Activated naive CD4-positive, alpha-beta T cell treated with anti-CD3 and anti-CD28 coated beads for 36 hours (primary cell): ENCODE data around the gene WDR37. TPM values are rescaled to one million over a fixed set of nuclear protein-coding genes. Genes with fewer than 3 reads are reported as not detected.
A peak's percentile ranks its signal among the peaks of the same experiment; 100 is the strongest.
"Not testable (repeated sequence)": the region's sequence is repeated elsewhere in the genome, so short reads cannot be mapped to it uniquely, and the experiment has no call there.

Experiments used
- CTCF ChIA-PET: fragments of 350-600 bp; sonication (Branson Sonifier 250); formaldehyde crosslinking; loops from one replicate; lab custom pipeline; 2021; ENCODE audit warnings: antibody characterized with exemption; lab: Charles Lee
- DNase-seq: peaks from one replicate; pipeline ENCODE4 v3.0.0-alpha.2; 2020
- H3K27ac Mint-ChIP-seq: one replicate; pipeline ENCODE4 v1.8.0; 2021; ENCODE audit warnings: mild to moderate bottlenecking, mixed read lengths
- H3K27me3 Mint-ChIP-seq: one replicate; pipeline ENCODE4 v1.8.0; 2021; ENCODE audit warnings: low read depth, mixed read lengths
- H3K36me3 Mint-ChIP-seq: one replicate; pipeline ENCODE4 v1.8.0; 2021; ENCODE audit warnings: low read depth, mixed read lengths
- H3K4me1 Mint-ChIP-seq: one replicate; pipeline ENCODE4 v1.8.0; 2021; ENCODE audit warnings: low read depth, mixed read lengths
- H3K4me3 Mint-ChIP-seq: one replicate; pipeline ENCODE4 v1.8.0; 2021; ENCODE audit warnings: mild to moderate bottlenecking, moderate library complexity, mixed read lengths
- H3K9me3 Mint-ChIP-seq: one replicate; pipeline ENCODE4 v1.8.0; 2021; ENCODE audit warnings: mixed read lengths
- intact Hi-C: fragments of 100-400 bp; cut with micrococcal nuclease; formaldehyde crosslinking; loops from one replicate; pipeline ENCODE4 v1.15.1; 2023
- total RNA-seq, 2 experiments: library from RNA; stranded (reverse); gene quantifications; one replicate each; pipeline ENCODE4 v1.2.3, GENCODE V29; 2021

Gene WDR37
- total RNA-seq, 2 experiments from 2014 or later: 14.0 to 16.0 TPM

GRCh38 chr10:1024103-1024502 lies 32.1 kb upstream of the WDR37 start:
- DNase-seq: no peak
- H3K4me3 Mint-ChIP-seq: no peak overlapping the region
- CTCF ChIA-PET: no interaction called here
- H3K4me1 Mint-ChIP-seq: no peaks in the 10 kb centered on the region
- peaks cover 37% of the 10 kb centered on the region for H3K36me3 Mint-ChIP-seq
- intact Hi-C loops: no loop called here
- no peak overlapping the region for H3K27ac Mint-ChIP-seq
- H3K9me3 Mint-ChIP-seq: no peaks in the 10 kb centered on the region
- H3K27me3 Mint-ChIP-seq: no peaks in the 10 kb centered on the region

DNA sequence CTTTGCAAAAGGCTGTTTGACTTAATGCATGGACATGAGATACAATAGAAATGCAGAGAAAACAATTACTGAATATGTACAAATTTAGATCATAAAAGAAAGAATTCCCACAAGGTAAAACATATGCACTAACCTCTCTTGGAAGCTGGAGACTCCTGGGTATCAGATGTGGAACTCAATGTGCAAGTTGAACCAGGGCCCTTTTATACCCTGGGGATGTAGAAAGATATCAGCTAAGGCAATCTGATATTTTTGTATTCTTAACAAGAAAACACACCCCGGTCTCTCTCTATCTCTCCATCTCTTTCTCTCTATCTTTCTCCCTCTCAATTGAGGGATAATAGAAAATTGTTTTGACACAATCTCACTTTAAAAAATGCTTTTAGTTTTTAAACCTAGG lies 30.5 kb upstream of the WDR37 start, which contains the start of gene IDI2:
Gene IDI2 (minus strand): TSS at position 177 of the 400 bp plus-strand sequence. CDS start 1,136 bp downstream, outside the sequence.
- H3K27ac Mint-ChIP-seq: no peak within 1 kb of the TSS
- intact Hi-C loops: no loop called here
- no peaks in the 10 kb centered on the region for H3K9me3 Mint-ChIP-seq
- H3K4me1 Mint-ChIP-seq: no peaks in the 10 kb centered on the region
- H3K4me3 Mint-ChIP-seq: no peak within 1 kb of the TSS
- no peaks in the 10 kb centered on the region for H3K27me3 Mint-ChIP-seq
- H3K36me3 Mint-ChIP-seq: peaks cover 26% of the 10 kb centered on the region
- no peak for DNase-seq
- CTCF ChIA-PET: no interaction called here

DNA sequence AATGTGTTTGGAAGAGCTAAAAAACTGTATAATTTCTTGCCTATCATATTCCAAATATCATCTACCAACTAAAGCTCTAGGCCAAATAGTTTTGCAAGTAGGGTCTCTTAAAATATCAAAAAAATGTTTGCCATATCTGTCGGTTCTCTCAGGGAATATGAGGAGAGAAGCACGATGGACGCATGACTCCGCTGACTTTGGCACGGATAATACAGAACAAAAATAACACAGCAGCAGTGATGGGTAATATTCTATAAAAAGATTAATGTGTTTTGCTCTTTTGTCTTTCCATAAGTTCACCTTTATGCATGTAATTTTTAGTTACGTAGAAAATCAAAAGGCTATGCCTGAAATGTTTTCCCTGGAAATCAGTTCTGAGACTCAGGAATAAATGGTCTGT lies 29.6 kb upstream of the WDR37 start:
- no peak for DNase-seq
- Mint-ChIP-seq H3K36me3 (peaks cover 18% of the 10 kb centered on the region), H3K4me3 (no peak overlapping the region), H3K9me3 (no peaks in the 10 kb centered on the region), H3K4me1 (no peaks in the 10 kb centered on the region), H3K27ac (no peak overlapping the region), H3K27me3 (no peaks in the 10 kb centered on the region)
- CTCF ChIA-PET: no interaction called here
- intact Hi-C loops: no loop called here

DNA sequence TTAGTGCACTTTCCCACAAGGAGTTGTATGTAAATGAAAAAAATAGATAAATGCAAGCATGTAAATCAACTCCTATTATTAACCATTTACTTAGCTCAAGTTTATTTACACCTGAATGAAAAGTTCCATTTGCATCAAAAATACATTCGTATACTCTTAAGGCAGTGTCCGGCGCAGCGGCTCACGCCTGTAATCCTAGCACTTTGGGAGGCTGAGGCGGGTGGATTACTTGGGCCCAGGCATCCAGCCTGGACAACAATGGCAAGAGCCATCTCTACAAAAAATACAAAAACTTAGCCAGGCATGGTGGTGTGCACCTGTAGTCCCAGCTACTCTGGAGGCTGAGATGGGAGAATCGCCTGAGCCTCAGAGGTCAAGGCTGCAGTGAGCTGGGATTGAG lies 26.3 kb upstream of the WDR37 start:
- Mint-ChIP-seq H3K36me3 (peaks cover 8% of the 10 kb centered on the region), H3K4me3 (no peak overlapping the region), H3K9me3 (no peaks in the 10 kb centered on the region), H3K4me1 (no peaks in the 10 kb centered on the region), H3K27me3 (no peaks in the 10 kb centered on the region), H3K27ac (no peak overlapping the region)
- intact Hi-C loops: no loop called here
- CTCF ChIA-PET: no interaction called here
- no peak for DNase-seq

- no peaks in the 10 kb centered on the region for H3K9me3 Mint-ChIP-seq
- H3K36me3 Mint-ChIP-seq: peaks cover 7% of the 10 kb centered on the region
- intact Hi-C loops: no loop called here
- no peak for DNase-seq
- H3K4me1 Mint-ChIP-seq: peaks cover 13% of the 10 kb centered on the region
- no peak overlapping the region for H3K27ac Mint-ChIP-seq
- CTCF ChIA-PET: no interaction called here
- H3K27me3 Mint-ChIP-seq: no peaks in the 10 kb centered on the region
- H3K4me3 Mint-ChIP-seq: no peak overlapping the region
These were observed 22.6 kb upstream of the WDR37 start for GRCh38 chr10:1033601-1034000.

- Mint-ChIP-seq H3K27me3 (no peaks in the 10 kb centered on the region), H3K4me3 (no peak overlapping the region), H3K4me1 (peaks cover 13% of the 10 kb centered on the region), H3K27ac (no peak overlapping the region), H3K9me3 (no peaks in the 10 kb centered on the region), H3K36me3 (peaks cover 7% of the 10 kb centered on the region)
- DNase-seq: no peak
- intact Hi-C loops: no loop called here
- CTCF ChIA-PET: no interaction called here
These were observed 21.4 kb upstream of the WDR37 start for GRCh38 chr10:1034758-1035157.

DNA sequence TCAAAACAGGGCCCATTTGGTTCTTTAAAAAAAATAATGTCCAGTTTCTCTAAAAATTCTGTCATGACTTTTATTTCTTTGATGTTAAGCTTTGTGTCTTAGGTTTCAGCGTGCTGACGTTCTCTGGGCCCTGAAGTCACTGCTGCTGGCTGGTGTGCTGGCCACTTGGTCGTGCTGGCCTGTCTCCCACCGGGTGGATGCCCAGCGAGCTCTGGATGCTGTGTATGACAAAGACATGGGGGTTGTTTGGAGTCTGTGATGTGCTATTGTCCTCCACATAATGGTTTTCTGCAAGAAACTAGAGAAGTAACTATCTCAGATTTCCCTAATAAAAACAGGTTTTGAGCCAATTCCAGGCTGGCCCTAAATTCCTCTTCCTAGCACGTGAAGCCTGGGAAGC lies 21.0 kb upstream of the WDR37 start:
- no peaks in the 10 kb centered on the region for H3K27me3 Mint-ChIP-seq
- peaks cover 15% of the 10 kb centered on the region for H3K4me1 Mint-ChIP-seq
- no peak overlapping the region for H3K4me3 Mint-ChIP-seq
- H3K27ac Mint-ChIP-seq: no peak overlapping the region
- no peaks in the 10 kb centered on the region for H3K9me3 Mint-ChIP-seq
- H3K36me3 Mint-ChIP-seq: peaks cover 9% of the 10 kb centered on the region
- intact Hi-C loops: no loop called here
- no peak for DNase-seq
- CTCF ChIA-PET: no interaction called here

DNA sequence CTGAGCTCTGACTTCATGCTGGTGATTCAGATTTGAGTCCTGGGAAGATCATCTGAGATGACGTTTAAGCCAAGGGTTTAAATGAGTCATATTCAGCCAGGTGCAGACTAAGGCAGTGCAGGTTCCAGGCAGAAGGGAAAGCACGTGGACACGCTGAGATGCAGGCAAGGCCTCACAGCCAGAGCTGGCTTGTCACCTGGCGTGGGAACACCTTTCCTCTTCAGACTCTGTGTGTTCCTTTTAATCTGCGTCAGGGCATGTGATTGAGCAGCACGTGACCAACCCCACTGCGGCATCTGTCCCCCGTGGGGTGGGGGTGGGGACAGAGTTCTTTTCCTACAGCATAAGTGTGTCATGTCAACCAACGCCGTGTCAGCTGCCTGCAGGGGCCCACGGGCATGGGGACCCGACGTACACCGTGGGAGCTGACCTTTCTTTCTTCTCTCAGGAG lies 19.8 kb upstream of the WDR37 start:
- intact Hi-C loops: no loop called here
- H3K4me3 Mint-ChIP-seq: no peak overlapping the region
- H3K27me3 Mint-ChIP-seq: no peaks in the 10 kb centered on the region
- H3K27ac Mint-ChIP-seq: peak overlapping the region; percentile 61
- peak; percentile 61 for DNase-seq
- CTCF ChIA-PET: interaction anchor here (1.0 kb wide), 1 partner anchor 34 kb away, joined by 3 read pairs; no protein-coding TSS in a partner anchor
- peaks cover 15% of the 10 kb centered on the region for H3K4me1 Mint-ChIP-seq
- peaks cover 16% of the 10 kb centered on the region for H3K36me3 Mint-ChIP-seq
- no peaks in the 10 kb centered on the region for H3K9me3 Mint-ChIP-seq

GRCh38 chr10:1037098-1037497 lies 19.1 kb upstream of the WDR37 start:
- no peak for DNase-seq
- Mint-ChIP-seq H3K9me3 (no peaks in the 10 kb centered on the region), H3K4me1 (peaks cover 15% of the 10 kb centered on the region), H3K36me3 (peaks cover 17% of the 10 kb centered on the region), H3K4me3 (no peak overlapping the region), H3K27ac (peak overlapping the region; percentile 34), H3K27me3 (no peaks in the 10 kb centered on the region)
- intact Hi-C loops: no loop called here
- CTCF ChIA-PET: interaction anchor here (1.0 kb wide), 1 partner anchor 35 kb away, joined by 3 read pairs; no protein-coding TSS in a partner anchor

DNA sequence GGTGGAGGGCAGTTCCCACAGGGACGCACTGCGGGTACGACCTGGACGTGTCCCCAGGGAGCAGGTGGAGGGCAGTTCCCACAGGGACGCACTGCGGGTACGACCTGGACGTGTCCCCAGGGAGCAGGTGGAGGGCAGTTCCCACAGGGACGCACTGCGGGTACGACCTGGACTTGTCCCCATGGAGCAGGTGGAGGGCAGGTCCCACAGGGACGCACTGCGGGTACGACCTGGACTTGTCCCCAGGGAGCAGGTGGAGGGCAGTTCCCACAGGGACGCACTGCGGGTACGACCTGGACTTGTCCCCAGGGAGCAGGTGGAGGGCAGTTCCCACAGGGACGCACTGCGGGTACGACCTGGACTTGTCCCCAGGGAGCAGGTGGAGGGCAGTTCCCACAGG lies 17.4 kb upstream of the WDR37 start:
- not testable (repeated sequence) for DNase-seq, H3K9me3 Mint-ChIP-seq

DNA sequence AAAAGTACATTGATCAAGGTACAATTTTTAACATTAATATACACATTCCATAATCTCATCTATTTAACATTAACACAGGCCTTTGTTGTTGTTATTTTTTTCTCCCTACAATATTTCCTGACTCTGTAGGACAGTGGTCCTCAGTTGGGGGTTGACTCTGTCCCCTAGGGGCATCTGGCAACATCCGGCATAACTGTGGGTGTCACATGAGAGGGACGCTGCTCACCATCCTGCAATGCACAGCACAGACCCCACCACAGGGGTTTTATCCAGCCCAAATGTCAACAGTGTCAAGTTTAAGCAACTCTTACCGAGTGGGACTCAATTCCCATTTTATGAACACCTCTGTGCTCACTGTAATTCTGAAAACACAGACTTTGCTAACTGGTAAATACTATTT lies 16.1 kb upstream of the WDR37 start:
- no peak overlapping the region for H3K27ac Mint-ChIP-seq
- no peaks in the 10 kb centered on the region for H3K27me3 Mint-ChIP-seq
- CTCF ChIA-PET: no interaction called here
- H3K36me3 Mint-ChIP-seq: peaks cover 35% of the 10 kb centered on the region
- intact Hi-C loops: no loop called here
- DNase-seq: no peak
- peaks cover 37% of the 10 kb centered on the region for H3K4me1 Mint-ChIP-seq
- H3K9me3 Mint-ChIP-seq: no peaks in the 10 kb centered on the region
- H3K4me3 Mint-ChIP-seq: no peak overlapping the region

More for the DNA sequence above, 17.4 kb upstream of the WDR37 start:
- CTCF ChIA-PET, intact Hi-C loops, H3K27ac Mint-ChIP-seq, H3K27me3 Mint-ChIP-seq, H3K4me3 Mint-ChIP-seq: not testable (repeated sequence)
- H3K36me3 Mint-ChIP-seq: peaks cover 25% of the 10 kb centered on the region
- H3K4me1 Mint-ChIP-seq: peaks cover 24% of the 10 kb centered on the region

DNA sequence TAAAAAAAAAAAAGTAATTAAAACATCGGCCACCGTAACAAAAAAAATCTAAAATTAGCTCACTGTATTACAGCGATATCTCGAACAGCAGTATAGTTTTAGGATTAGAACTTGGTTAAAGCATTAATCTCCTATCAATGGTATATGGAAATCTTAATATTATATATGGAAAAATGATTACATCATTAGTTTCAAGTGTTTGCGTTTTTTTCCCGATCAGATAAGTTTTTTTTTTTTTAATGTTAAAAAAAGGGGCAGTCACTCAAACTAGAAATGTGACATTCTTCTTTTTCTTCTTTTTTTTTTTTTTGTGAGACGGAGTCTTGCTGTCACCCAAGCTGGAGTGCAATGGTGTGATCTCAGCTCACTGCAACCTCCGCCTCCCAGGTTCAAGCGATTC lies 14.7 kb upstream of the WDR37 start:
- Mint-ChIP-seq H3K4me3 (no peak overlapping the region), H3K36me3 (peaks cover 44% of the 10 kb centered on the region), H3K27me3 (no peaks in the 10 kb centered on the region), H3K27ac (no peak overlapping the region), H3K9me3 (no peaks in the 10 kb centered on the region), H3K4me1 (peaks cover 41% of the 10 kb centered on the region)
- DNase-seq: no peak
- intact Hi-C loops: no loop called here
- CTCF ChIA-PET: interaction anchor here (0.7 kb wide), 1 partner anchor 466 kb away, joined by 3 read pairs; no protein-coding TSS in a partner anchor

DNA sequence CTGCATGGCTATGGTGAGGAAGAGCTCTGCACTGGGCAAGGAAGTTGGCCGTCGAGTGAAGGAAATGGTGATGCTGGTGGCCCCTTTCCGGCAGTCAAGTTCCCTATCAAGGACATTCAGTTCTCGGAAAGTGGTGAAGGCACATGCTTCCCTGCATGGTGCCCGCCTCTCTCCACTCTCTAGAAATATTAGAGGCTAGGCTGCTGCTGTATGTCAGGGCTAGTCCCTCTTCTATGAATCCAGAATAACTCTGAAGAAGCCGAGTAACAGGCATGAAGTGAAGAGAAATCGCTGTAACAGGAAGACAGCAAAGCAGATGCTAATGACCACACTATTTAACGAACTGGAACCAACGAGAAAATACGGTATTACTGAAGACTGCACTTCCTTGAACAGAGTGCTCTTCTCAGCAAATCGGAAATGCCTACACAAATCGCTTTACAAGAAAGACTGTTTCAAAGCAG lies 12.6 kb upstream of the WDR37 start:
- CTCF ChIA-PET: interaction anchor here (0.5 kb wide), 1 partner anchor 233 kb away, joined by 6 read pairs; no protein-coding TSS in a partner anchor
- Mint-ChIP-seq H3K36me3 (peaks cover 48% of the 10 kb centered on the region), H3K4me3 (peak overlapping the region; percentile 70)

More for the DNA sequence above, 12.6 kb upstream of the WDR37 start:
- Mint-ChIP-seq H3K4me1 (peaks cover 41% of the 10 kb centered on the region), H3K27me3 (no peaks in the 10 kb centered on the region), H3K27ac (peak overlapping the region; percentile 87), H3K9me3 (no peaks in the 10 kb centered on the region)
- intact Hi-C loops: no loop called here
- peak; percentile 37 for DNase-seq
